DND-41 (cell line): ENCODE results near the gene DBF4.
A peak's percentile ranks its signal among the peaks of the same experiment; 100 is the strongest.
"Not testable (repeated sequence)": the region's sequence is repeated elsewhere in the genome, so short reads cannot be mapped to it uniquely, and the experiment has no call there.

Experiments used
- ATAC-seq: fragments of 200-7000 bp; cut with Tn5 transposase; 3 replicates; pipeline ENCODE4 v1.9.1; 2021; ENCODE audit warnings: low read depth; ENCODE audit not compliant: insufficient read depth
- DNase-seq: peaks from one replicate; pipeline ENCODE4 v3.0.0-alpha.2; 2020
- H2AFZ ChIP-seq: 2 replicates; pipeline ENCODE4 v1.6.0; 2012; ENCODE audit warnings: low read depth, low read length
- H3K27ac ChIP-seq: 2 replicates; pipeline ENCODE4 v1.5.1; 2012; ENCODE audit warnings: low read length, inconsistent platforms
- H3K27me3 ChIP-seq: fragments of 200-600 bp; sonication (generic); 2 replicates; pipeline ENCODE4 v1.6.0; 2012; ENCODE audit warnings: low read length, mild to moderate bottlenecking, inconsistent platforms; ENCODE audit not compliant: insufficient read depth, poor library complexity
- H3K36me3 ChIP-seq: 2 replicates; pipeline ENCODE4 v1.5.1; 2012; ENCODE audit warnings: low read length, inconsistent platforms; ENCODE audit not compliant: insufficient read depth
- H3K4me1 ChIP-seq: 2 replicates; pipeline ENCODE4 v1.5.1; 2012; ENCODE audit warnings: mild to moderate bottlenecking, low read length; ENCODE audit not compliant: insufficient read depth
- H3K4me2 ChIP-seq: 2 replicates; pipeline ENCODE4 v1.6.0; 2012; ENCODE audit warnings: mild to moderate bottlenecking, moderate library complexity, low read length, inconsistent platforms; ENCODE audit not compliant: insufficient read depth
- H3K4me3 ChIP-seq, 2 experiments: fragments of 200-600 bp in 1 of 2; shearing (Covaris generic) in 1 of 2; 2 replicates each; pipeline ENCODE4 v1.5.1; 2012 to 2016; ENCODE audit warnings: inconsistent platforms in 2 of 2, low read length in 2 of 2, mild to moderate bottlenecking in 2 of 2, low read depth in 1 of 2, moderate library complexity in 1 of 2
- H3K79me2 ChIP-seq: 2 replicates; pipeline ENCODE4 v1.6.0; 2012; ENCODE audit warnings: low read length, inconsistent platforms; ENCODE audit not compliant: insufficient read depth
- H3K9ac ChIP-seq: 2 replicates; pipeline ENCODE4 v1.6.0; 2012; ENCODE audit warnings: low read depth, mild to moderate bottlenecking, inconsistent platforms, low read length, moderate library complexity
- H3K9me3 ChIP-seq: 2 replicates; pipeline ENCODE4 v1.5.1; 2012; ENCODE audit warnings: low read length, moderate library complexity, mild to moderate bottlenecking, inconsistent platforms; ENCODE audit not compliant: insufficient read depth, severe bottlenecking
- H4K20me1 ChIP-seq: 2 replicates; pipeline ENCODE4 v1.6.0; 2012; ENCODE audit warnings: low read length; ENCODE audit not compliant: insufficient read depth
- CTCF ChIP-seq: IDR thresholded peaks from 2 replicates; pipeline ENCODE4 v1.5.1; 2012; ENCODE audit warnings: borderline replicate concordance, low read length, moderate library complexity, mild to moderate bottlenecking; ENCODE audit not compliant: poor library complexity, severe bottlenecking; ENCODE audit errors: extremely low read depth
- EZH2 ChIP-seq: IDR thresholded peaks from 3 replicates; pipeline ENCODE4 v1.6.1; 2012; ENCODE audit warnings: borderline replicate concordance, low read depth, mild to moderate bottlenecking, moderate library complexity, low read length, inconsistent platforms; ENCODE audit not compliant: severe bottlenecking

DBF4 gene, protein sequence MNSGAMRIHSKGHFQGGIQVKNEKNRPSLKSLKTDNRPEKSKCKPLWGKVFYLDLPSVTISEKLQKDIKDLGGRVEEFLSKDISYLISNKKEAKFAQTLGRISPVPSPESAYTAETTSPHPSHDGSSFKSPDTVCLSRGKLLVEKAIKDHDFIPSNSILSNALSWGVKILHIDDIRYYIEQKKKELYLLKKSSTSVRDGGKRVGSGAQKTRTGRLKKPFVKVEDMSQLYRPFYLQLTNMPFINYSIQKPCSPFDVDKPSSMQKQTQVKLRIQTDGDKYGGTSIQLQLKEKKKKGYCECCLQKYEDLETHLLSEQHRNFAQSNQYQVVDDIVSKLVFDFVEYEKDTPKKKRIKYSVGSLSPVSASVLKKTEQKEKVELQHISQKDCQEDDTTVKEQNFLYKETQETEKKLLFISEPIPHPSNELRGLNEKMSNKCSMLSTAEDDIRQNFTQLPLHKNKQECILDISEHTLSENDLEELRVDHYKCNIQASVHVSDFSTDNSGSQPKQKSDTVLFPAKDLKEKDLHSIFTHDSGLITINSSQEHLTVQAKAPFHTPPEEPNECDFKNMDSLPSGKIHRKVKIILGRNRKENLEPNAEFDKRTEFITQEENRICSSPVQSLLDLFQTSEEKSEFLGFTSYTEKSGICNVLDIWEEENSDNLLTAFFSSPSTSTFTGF

DNA sequence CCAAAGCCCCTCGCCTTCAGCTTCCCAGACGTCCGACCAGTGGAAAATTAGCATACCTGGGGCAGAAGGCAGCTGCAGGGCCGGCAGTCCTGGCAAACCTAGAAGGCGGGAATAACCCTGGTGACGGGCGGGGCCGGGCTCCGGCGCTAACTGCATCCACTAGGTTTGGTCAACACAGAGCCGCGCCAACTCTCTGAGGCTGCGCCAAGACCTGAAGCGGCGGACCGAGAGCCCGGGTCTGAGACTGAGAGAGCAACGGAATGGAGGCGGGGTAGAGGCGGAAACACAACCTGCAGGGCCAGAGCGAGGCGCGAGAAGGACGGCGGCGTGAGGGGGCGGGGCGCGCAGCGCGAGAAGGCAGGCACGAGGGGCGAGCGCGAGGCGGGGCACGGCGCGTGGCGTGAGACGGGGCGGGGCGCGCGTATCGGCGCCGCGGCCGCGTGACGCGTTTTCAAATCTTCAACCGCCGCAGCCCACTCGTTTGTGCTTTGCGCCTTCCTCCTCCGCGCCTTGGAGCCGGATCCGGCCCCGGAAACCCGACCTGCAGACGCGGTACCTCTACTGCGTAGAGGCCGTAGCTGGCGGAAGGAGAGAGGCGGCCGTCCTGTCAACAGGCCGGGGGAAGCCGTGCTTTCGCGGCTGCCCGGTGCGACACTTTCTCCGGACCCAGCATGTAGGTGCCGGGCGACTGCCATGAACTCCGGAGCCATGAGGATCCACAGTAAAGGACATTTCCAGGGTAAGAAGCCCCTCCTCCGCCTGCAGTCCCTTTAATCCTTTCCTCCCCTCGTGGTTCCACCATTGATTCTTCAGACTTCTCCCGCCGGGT lies at the start of gene DBF4, which contains the start of gene SLC25A40:
DBF4 (plus strand) TSS at position 454 of the 829 bp plus-strand sequence; CDS start at position 694, 240 bp downstream.
SLC25A40 (minus strand) TSS at position 321 of the 829 bp plus-strand sequence. CDS start 17,633 bp downstream, outside the sequence.
- H3K4me3 ChIP-seq = peak within 1 kb of the TSS; percentile 86 to 95
- H3K9ac ChIP-seq = peak within 1 kb of the TSS; percentile 97
- H2AFZ ChIP-seq = peak within 1 kb of the TSS; percentile 91
- H3K79me2 ChIP-seq = peaks cover 99% of the 10 kb centered on the region
- TF ChIP-seq CTCF (no peak), EZH2 (no peak)
- ATAC-seq (peak; percentile 86), DNase-seq (peak; percentile 96)
- H3K36me3 ChIP-seq = peaks cover 56% of the 10 kb centered on the region
- H3K9me3 ChIP-seq = peaks cover 18% of the 10 kb centered on the region
- H3K4me2 ChIP-seq = peak within 1 kb of the TSS; percentile 94
- H3K27ac ChIP-seq = peak within 1 kb of the TSS; percentile 96
- peaks cover 24% of the 10 kb centered on the region; the same call in 1 of the 2 replicates for H4K20me1 ChIP-seq
- H3K27me3 ChIP-seq = no peaks in the 10 kb centered on the region
- H3K4me1 ChIP-seq = peaks cover 53% of the 10 kb centered on the region

DNA sequence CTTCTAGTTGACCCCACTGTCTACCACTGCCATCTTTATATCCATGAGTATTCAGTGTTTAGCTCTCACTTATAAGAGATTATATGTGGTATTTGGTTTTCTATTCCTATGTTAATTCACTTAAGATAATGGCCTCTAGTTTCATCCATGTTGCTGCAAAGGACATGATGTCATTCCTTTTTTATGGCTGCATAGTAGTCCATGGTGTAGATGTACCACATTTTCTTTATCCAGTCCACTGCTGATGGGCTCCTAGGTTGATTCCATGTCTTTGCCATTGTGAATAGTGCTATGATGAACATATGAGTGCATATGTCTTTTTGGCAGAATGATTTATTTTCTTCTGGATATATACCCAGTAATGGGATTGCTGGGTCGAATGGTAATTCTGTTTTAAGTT lies 47.9 kb upstream of the DBF4 start:
- ATAC-seq, H3K27ac ChIP-seq: not testable (repeated sequence)

DNA sequence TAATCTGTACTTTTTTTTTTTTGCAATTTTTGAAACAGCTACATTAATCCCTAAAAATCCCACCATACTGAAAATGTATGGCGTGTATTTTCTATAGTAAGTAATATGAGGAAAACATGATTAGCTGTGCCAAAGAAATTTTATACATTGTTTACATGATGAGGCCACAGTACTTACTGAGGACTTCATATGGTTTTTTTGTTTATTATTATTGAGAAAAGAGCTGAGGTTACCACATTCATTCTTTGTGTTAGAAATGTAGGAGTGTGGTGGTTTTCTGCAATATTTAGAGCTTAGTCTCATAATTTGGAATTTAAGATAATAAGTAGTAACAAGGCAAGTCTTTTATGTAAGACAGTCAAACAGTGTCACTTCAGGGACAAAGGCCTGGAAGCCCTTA lies 45.2 kb upstream of the DBF4 start:
- no peak for TF ChIP-seq EZH2
- TF ChIP-seq CTCF = no peak
- no peaks in the 10 kb centered on the region for H3K79me2 ChIP-seq
- no peak overlapping the region for H2AFZ ChIP-seq
- no peaks in the 10 kb centered on the region for H3K4me1 ChIP-seq
- H3K9me3 ChIP-seq = no peaks in the 10 kb centered on the region
- no peak overlapping the region for H3K4me3 ChIP-seq
- H4K20me1 ChIP-seq = no peaks in the 10 kb centered on the region
- no peak for ATAC-seq
- H3K36me3 ChIP-seq = peaks cover 25% of the 10 kb centered on the region
- no peak overlapping the region for H3K27ac ChIP-seq
- DNase-seq = no peak
- H3K27me3 ChIP-seq = no peaks in the 10 kb centered on the region
- no peak overlapping the region for H3K4me2 ChIP-seq
- H3K9ac ChIP-seq = no peak overlapping the region

More for the DNA sequence above, 47.9 kb upstream of the DBF4 start:
- not testable (repeated sequence) for H3K9me3 ChIP-seq, H3K4me3 ChIP-seq, H4K20me1 ChIP-seq, DNase-seq, H3K4me1 ChIP-seq, H3K79me2 ChIP-seq, H3K4me2 ChIP-seq, H3K9ac ChIP-seq, H3K27me3 ChIP-seq, H2AFZ ChIP-seq
- H3K36me3 ChIP-seq = peaks cover 21% of the 10 kb centered on the region
